Pancreas (tissue), 10 donors: ENCODE data around the gene SCGB1D1. TPM values are rescaled to one million over a fixed set of nuclear protein-coding genes. Genes with fewer than 3 reads are reported as not detected.

Source experiments
- ATAC-seq, 4 donors: fragments of 200-7000 bp; cut with Tn5 transposase; one replicate each; pipeline versions ENCODE4 v1.8.0 to v1.9.1; 2020; ENCODE audit warnings: mild to moderate bottlenecking in 4 of 4, moderate library complexity in 4 of 4
- DNase-seq, 6 donors: peaks; one replicate each; pipeline ENCODE4 v3.0.0-alpha.2; 2020
- FAIRE-seq: peaks from 2 replicates; lab custom pipeline; 2012; peaks lifted over from hg19 to GRCh38; lab: Jason Lieb, UNC
- H3K27ac ChIP-seq, 4 donors: fragments of 200-600 bp; sonication (generic); 1 replicate in 3 of 4; 2 replicates in 1 of 4; pipeline versions ENCODE4 v1.5.0 to v1.8.0; 2020
- H3K27me3 ChIP-seq, 4 donors: fragments of 200-600 bp; one replicate each; pipeline ENCODE4 v1.8.0; 2021
- H3K36me3 ChIP-seq, 3 donors: fragments of 200-600 bp; sonication (generic) in 1 of 3; one replicate each; pipeline versions ENCODE4 v1.5.0 to v1.8.0; 2020 to 2021
- H3K4me1 ChIP-seq, 3 donors: fragments of 200-600 bp; one replicate each; pipeline ENCODE4 v1.8.0; 2021
- H3K4me3 ChIP-seq, 4 donors: fragments of 200-600 bp; sonication (generic) in 2 of 4; one replicate each; pipeline versions ENCODE4 v1.5.0 to v1.8.0; 2020 to 2021
- H3K9me3 ChIP-seq, 4 donors: fragments of 200-600 bp; one replicate each; pipeline ENCODE4 v1.8.0; 2021
- CTCF ChIP-seq, 4 donors: fragments of 200-600 bp; sonication (generic) in 3 of 4; IDR thresholded peaks; one replicate each; pipeline versions ENCODE4 v1.5.0 to v1.8.0; 2021; ENCODE audit warnings: antibody characterized with exemption in 4 of 4
- WGBS, 2 donors: extraction: QIAGEN DNeasy Blood & Tissue Kit; methylation state at CpG; one replicate each; pipeline ENCODE4 v1.1.7; 2013; 5-methylcytosine and 5-hydroxymethylcytosine counted together
- intact Hi-C, 3 donors: fragments of 100-400 bp; cut with DNase I; formaldehyde crosslinking; loops; one replicate each; pipeline versions ENCODE4 v1.11.1 to v1.14.2; 2022
- polyA plus RNA-seq, 2 donors: library from polyadenylated mRNA; stranded (reverse); fragments of 200-250 nt; gene quantifications; one replicate each; pipeline ENCODE4 v1.2.3, GENCODE V29; 2013
- total RNA-seq, 6 donors: library from RNA; stranded (reverse); fragmentation: NEBNext Ultra II Directional in 4 of 6; extraction: Animal tissue kit (Norgen Biotek cat#: 25700) in 4 of 6; gene quantifications; one replicate each; pipeline versions ENCODE4 v1.2.1 to v1.2.4, GENCODE V29; 2021 to 2023
- donor health status: healthy with polysubstance abuse.
- donor health status: DM: no; HTN: no; CAD: no; lungs with moderate emphysema.
- donor health status: DM: no; HTN: no; CAD: no.
- donor health status: control.
- donor health status: control.
- donor health status: Bipolar disorder and iron deficiency.
- donor health status: DM: yes; HTN: yes; CAD: no.
- donor health status: DM: no; HTN: no; CAD: no.
- donor health status: DM: no; HTN: no; CAD: no.
- donor health status: DM: yes; HTN: yes; CAD: no.

SCGB1D1 gene
- total and polyA plus RNA-seq, 8 donors = not detected

GRCh38 chr11:62153617-62154016, 36.4 kb upstream of the SCGB1D1 start:
- TF ChIP-seq CTCF (IDR thresholded peaks at IDR 0.05) = no peak
- intact Hi-C loops = no loop called here
- no peak overlapping the region for H3K4me3 ChIP-seq
- FAIRE-seq = no peak
- no peak overlapping the region for H3K27ac ChIP-seq
- no peak for DNase-seq
- WGBS, 2 donors = 75 to 84% methylated on average over 3 of the region's 3 CpGs
- no peak for ATAC-seq
- no peaks in the 10 kb centered on the region for H3K4me1 ChIP-seq
- H3K9me3 ChIP-seq = no peaks in the 10 kb centered on the region
- H3K36me3 ChIP-seq = peaks cover 0 to 28% (median 0%) of the 10 kb centered on the region in 3 donors
- H3K27me3 ChIP-seq = no peaks in the 10 kb centered on the region

DNA sequence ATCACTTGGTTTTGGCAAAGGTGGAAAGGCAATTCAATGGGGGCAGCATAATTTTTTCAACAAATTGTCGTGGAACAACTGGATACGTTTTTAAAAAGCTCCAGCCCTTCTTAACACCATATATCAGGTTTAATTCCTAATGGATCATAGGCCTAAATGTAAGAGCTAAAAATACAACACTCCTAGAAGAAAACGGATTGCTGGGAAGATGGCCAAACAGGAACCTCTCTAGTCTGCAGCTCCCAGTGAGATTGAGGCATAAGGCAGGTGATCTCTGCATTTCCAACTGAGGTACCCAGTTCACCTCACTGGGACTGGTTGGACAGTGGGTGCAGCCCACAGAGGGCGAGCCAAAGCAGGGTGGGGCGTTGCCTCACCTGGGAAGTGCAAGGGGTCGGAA, 32.4 kb upstream of the SCGB1D1 start:
- Histone ChIP-seq H3K4me1 (no peaks in the 10 kb centered on the region), H3K27ac (no peak overlapping the region), H3K4me3 (no peak overlapping the region), H3K36me3 (no peaks in the 10 kb centered on the region), H3K27me3 (no peaks in the 10 kb centered on the region), H3K9me3 (no peaks in the 10 kb centered on the region)
- FAIRE-seq = no peak
- no peak for DNase-seq
- intact Hi-C loops = no loop called here
- TF ChIP-seq CTCF (IDR thresholded peaks at IDR 0.05) = no peak
- 57 to 67% methylated on average over 6 of the region's 6 CpGs for WGBS, 2 donors
- ATAC-seq = no peak

DNA sequence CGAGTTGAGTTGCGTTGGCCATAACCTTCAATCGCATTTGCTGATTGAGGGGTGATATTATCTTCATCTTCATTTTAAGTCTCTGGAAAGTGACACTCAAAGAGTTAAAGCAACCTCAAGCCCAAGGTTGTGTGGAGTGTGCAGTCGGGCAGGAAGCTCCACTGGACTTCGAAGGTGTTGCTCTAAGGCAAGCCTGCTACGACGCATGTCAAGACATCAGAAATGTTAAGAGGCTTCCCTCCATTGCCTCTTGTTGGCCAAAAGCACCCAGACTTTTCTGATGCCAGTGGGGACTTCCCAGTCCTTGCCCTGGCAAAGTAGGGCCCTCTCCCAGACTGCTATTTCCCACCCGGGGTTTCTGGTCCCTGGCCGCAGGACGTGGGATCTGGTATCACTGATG, 23.6 kb upstream of the SCGB1D1 start:
- Histone ChIP-seq H3K9me3 (no peaks in the 10 kb centered on the region), H3K27ac (no peak overlapping the region), H3K36me3 (no peaks in the 10 kb centered on the region), H3K4me1 (no peaks in the 10 kb centered on the region), H3K4me3 (no peak overlapping the region), H3K27me3 (no peaks in the 10 kb centered on the region)
- DNase-seq (no peak), FAIRE-seq (no peak), ATAC-seq (no peak)
- intact Hi-C loops = loop anchor here in 1 of 3 donors (10.0 kb wide), 1 partner anchor 148 kb away; no protein-coding TSS in a partner anchor
- WGBS, 2 donors = 72 to 77% methylated on average over 10 of the region's 10 CpGs
- TF ChIP-seq CTCF (IDR thresholded peaks at IDR 0.05) = no peak

DNA sequence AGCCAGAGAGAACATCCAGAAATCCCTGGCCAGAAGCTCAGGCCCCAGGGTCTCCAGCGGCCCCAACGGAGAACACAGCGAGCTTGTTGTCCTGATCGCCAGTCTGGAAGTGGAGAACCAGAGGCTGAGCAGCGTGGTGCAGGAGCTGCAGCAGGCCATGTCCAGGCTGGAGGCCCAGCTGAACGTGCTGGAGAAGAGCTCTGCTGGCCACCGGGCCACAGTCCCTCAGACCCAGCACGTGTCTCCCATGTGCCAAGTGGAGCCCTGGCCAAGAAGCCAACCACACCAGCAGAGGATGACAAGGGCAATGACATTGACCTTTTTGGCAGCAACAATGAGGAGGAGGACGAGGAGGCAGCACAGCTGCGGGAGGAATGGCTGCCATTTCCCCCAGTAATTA, 20.6 kb upstream of the SCGB1D1 start:
- no peaks in the 10 kb centered on the region for H3K36me3 ChIP-seq
- no peak overlapping the region for H3K4me3 ChIP-seq
- no peak overlapping the region for H3K27ac ChIP-seq
- no peaks in the 10 kb centered on the region for H3K27me3 ChIP-seq
- no peaks in the 10 kb centered on the region for H3K9me3 ChIP-seq
- 65 to 79% methylated on average over 10 of the region's 10 CpGs for WGBS, 2 donors
- DNase-seq (no peak), FAIRE-seq (no peak), ATAC-seq (no peak)
- TF ChIP-seq CTCF (IDR thresholded peaks at IDR 0.05) = no peak
- intact Hi-C loops = loop anchor here in 1 of 3 donors (10.0 kb wide), 1 partner anchor 145 kb away; no protein-coding TSS in a partner anchor
- H3K4me1 ChIP-seq = no peaks in the 10 kb centered on the region

DNA sequence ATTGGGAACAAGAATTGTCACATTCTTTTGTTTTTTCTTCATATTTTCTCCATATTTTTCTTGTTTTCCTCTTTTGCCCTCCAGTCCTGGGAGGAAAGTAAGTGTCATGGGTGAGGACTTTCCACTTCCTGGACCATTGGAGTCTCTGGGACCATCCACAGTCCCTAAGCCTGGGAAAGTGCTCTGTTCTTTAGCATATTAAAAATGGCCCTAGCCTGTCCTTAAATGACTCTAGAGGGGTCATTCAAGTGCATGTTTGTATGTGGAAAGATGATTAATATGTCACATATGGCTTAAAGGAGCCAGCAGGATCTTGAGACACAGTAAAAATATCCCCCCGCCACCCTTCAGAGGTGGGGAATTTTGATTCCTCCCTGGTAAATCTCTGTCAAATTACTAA, 20.1 kb upstream of the SCGB1D1 start:
- no peak for TF ChIP-seq CTCF (IDR thresholded peaks at IDR 0.05)
- no peak for ATAC-seq
- H3K4me3 ChIP-seq = no peak overlapping the region
- no peaks in the 10 kb centered on the region for H3K9me3 ChIP-seq
- intact Hi-C loops = loop anchor here in 2 of 3 donors (10.0 kb wide), 2 partner anchors 145 to 205 kb away; no protein-coding TSS in a partner anchor
- 67 to 82% methylated on average over 1 of the region's 1 CpG for WGBS, 2 donors
- no peaks in the 10 kb centered on the region for H3K36me3 ChIP-seq
- no peaks in the 10 kb centered on the region for H3K4me1 ChIP-seq
- H3K27me3 ChIP-seq = no peaks in the 10 kb centered on the region
- no peak overlapping the region for H3K27ac ChIP-seq
- no peak for FAIRE-seq
- no peak for DNase-seq
